GM12873 (cell line): ENCODE data around the gene RXRB.

ENCODE experiments used
- TF ChIP-seq, protein P1 (sequence below): IDR thresholded peaks from 2 replicates; pipeline ENCODE4 v1.5.1; 2012; ENCODE audit warnings: low read depth, mild to moderate bottlenecking, moderate library complexity, low read length, control low read depth; ENCODE audit not compliant: insufficient read depth; ENCODE audit errors: missing control alignments

The RXRB gene

DNA sequence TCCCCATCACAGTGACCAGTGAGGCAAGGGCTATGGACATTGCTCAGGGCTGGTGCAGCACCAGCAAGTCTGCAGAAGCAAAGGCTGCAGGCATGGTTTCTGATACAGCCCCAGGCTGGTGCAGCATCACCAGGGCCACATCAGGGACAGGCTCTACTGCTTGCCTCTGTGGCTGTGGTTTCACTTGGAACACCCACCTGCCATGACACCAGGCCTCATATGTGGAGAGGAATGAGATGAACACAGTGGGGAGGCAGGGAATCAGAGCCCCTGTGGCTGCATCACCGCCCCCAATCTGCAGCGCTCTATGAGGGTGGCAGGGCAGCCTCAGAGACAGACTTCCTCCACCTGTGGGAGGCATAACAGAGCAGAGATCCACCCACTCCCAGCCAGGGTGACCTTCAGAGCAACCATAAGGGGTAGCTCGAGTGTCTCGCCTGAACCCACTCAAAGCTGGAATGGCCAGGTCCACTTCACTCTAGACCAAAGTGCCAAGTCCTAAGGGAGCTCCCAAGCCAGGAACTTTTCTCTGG is 15.7 kb upstream of the RXRB start:
- TF ChIP-seq, protein P1, sequence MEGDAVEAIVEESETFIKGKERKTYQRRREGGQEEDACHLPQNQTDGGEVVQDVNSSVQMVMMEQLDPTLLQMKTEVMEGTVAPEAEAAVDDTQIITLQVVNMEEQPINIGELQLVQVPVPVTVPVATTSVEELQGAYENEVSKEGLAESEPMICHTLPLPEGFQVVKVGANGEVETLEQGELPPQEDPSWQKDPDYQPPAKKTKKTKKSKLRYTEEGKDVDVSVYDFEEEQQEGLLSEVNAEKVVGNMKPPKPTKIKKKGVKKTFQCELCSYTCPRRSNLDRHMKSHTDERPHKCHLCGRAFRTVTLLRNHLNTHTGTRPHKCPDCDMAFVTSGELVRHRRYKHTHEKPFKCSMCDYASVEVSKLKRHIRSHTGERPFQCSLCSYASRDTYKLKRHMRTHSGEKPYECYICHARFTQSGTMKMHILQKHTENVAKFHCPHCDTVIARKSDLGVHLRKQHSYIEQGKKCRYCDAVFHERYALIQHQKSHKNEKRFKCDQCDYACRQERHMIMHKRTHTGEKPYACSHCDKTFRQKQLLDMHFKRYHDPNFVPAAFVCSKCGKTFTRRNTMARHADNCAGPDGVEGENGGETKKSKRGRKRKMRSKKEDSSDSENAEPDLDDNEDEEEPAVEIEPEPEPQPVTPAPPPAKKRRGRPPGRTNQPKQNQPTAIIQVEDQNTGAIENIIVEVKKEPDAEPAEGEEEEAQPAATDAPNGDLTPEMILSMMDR: no peak

DNA sequence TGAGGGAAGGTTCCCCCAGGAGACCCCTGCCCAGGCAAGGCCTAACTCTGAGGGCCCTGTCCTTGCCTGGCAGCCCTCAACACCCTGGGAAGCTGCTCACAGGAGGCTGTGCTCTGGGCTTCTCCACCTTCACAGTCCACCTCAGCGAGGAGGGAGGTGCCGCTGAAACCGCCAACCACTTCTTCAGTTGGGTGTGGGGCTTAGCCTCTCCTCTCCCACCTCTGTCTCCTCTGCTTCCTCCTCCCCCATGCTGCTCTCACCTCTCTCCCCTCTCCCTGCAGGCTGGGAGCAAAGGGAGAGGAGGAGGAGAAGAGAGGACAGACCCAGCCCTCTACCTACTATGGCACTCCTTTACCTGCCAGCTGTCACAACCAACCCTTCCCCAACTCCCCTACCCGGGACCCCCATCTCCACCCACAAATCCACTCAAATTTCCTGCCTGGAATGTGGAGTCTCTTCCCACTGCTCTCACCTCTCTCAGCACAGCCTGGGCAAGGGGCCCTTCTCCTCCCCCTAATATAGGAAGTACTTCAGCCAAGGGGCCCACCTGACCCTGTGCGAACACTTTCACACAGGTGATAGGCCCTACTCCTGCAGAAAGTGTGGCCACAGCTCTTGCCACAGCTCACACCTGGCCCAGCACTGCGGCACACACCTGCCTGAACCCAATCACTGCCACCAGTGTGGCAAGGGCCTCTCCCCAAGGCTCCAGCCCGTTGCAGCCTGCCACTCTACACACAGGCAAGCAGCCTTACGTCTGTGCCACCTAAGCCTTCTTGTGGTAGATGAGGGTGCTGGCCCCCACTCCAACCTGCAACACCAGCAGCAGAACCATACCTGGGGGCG is 15.0 kb upstream of the RXRB start:
- TF ChIP-seq, protein P1: no peak

DNA sequence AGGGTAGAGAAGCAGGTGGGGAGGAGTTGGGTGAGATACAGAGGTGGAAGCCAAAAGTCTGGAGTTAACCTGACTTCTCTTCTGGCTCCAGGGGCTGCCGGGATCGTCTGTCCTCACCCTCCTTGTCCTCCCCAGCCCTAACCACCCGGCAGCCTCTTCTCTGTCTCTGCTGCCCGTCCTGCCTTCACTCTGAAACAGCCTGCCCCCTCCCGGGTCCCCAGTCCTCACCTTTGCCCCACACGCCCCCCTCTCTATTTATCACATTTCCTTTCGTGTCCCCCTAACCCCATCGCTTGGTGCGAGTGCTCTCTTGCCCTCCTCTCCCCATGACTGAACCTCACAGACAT is 13.5 kb upstream of the RXRB start:
- TF ChIP-seq, protein P1: no peak

DNA sequence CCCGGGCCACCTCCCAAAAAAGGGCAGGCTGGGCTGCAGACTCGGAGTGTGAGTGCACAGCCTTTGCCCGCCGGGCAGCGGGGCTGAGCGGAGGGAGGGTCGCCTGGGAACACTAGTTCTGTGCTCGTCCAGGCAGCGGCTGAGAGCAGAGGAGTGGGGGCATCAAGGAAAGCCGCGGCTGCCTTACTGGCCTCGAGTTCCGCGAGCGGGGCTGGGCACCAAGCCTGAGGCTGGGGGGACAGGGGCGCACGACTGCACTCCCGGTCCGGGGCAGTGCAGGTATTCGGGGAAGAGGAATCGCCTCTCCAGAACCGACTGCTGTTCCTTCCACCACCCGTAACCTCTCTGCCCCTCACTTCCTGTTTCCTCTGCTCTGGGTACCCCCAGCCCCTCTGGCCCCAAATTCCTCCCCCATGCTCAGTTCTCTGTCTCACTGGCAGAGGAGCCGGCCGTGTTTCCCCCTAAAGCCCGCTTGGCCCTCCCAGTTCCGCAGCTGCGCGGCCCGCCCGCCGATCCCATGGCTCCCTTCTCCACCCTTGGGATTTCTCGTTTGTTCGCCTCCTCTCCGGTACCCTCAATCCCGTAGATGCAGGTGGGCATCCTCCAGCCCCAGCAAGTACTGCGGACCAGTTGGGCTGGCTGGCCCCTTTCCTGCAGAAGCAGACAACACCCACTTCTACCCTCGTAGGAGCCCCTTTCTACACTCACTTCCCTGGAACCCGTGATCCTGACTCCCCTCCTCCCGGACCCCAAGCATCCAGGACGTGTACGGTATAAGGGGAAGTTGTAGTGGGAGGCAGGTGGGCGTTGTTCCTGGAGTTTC is 12.9 kb upstream of the RXRB start:
- TF ChIP-seq, protein P1: no peak

DNA sequence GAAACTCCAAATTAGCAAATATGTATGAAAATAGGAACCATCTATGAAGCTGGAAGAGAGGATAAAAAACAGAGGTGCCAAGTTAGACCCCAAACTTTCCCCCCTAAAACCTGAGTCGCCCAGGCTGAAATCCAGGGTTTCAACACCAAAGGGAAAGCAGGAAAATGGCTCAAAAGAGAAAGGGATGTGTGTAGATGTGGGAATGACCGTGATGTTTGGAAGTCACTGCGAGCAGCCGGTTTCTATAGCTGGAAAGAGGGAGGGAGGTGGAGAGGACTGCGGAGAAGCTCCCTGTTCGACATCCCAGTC is 12.3 kb upstream of the RXRB start:
- TF ChIP-seq, protein P1: no peak

DNA sequence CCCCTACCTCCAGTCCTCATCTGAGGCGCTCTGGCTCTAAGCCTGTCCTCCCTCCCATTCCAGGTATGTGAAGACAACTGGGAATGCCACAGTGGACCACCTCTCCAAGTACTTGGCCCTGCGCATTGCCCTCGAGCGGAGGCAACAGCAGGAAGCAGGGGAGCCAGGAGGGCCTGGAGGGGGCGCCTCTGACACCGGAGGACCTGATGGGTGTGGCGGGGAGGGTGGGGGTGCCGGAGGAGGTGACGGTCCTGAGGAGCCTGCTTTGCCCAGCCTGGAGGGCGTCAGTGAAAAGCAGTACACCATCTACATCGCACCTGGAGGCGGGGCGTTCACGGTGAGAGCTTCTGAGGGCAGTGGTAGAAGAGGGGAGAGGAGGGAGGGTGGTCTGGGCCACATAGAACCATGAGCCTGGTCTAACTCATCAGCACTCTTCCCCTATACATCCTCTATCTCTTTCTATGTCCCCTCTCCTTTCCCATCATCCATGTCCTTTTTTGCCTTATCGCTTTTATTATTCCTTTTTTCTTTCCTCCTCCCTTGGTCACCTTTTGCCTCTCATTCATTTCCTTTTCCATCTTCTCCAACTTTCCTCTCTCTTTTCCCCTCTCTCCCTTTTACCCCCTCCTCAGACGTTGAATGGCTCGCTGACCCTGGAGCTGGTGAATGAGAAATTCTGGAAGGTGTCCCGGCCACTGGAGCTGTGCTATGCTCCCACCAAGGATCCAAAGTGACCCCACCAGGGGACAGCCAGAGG is 11.4 kb upstream of the RXRB start:
- TF ChIP-seq, protein P1: no peak

DNA sequence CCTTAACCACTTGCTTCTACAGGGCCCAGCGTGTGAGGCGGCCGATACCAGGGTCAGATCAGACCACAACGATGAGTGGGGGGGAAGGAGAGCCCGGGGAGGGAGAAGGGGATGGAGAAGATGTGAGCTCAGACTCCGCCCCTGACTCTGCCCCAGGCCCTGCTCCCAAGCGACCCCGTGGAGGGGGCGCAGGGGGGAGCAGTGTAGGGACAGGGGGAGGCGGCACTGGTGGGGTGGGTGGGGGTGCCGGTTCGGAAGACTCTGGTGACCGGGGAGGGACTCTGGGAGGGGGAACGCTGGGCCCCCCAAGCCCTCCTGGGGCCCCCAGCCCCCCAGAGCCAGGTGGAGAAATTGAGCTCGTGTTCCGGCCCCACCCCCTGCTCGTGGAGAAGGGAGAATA is 10.7 kb upstream of the RXRB start:
- TF ChIP-seq, protein P1: no peak
